HepG2 (cell line): ENCODE measurements around the gene CENPB. TPM values are rescaled to one million over a fixed set of nuclear protein-coding genes. Genes with fewer than 3 reads are reported as not detected.

Source experiments
- CHCHD3 ChIP-seq: sonication (generic); formaldehyde crosslinking; IDR thresholded peaks from 2 replicates; pipeline ENCODE4 v1.8.0; 2022; ENCODE audit warnings: mild to moderate bottlenecking, missing genetic modification reagents, moderate library complexity
- GTF3A ChIP-seq: sonication (generic); formaldehyde crosslinking; conservative IDR thresholded peaks from 2 replicates; pipeline ENCODE4 v1.4.0; 2020; ENCODE audit warnings: mild to moderate bottlenecking, missing genetic modification reagents
- HOXA7 ChIP-seq: sonication (generic); formaldehyde crosslinking; IDR thresholded peaks from 2 replicates; pipeline ENCODE4 v1.8.1; 2022; ENCODE audit warnings: mild to moderate bottlenecking, missing genetic modification reagents, moderate library complexity
- SOX6 ChIP-seq, 2 experiments: fragments of 450-650 bp in 1 of 2; sonication (generic) in 1 of 2; formaldehyde crosslinking in 1 of 2; IDR thresholded peaks; 2 replicates each; pipeline versions ENCODE4 v1.4.0 to v1.6.1; 2017 to 2020; ENCODE audit warnings: antibody characterized with exemption in 1 of 2, mild to moderate bottlenecking in 1 of 2, missing genetic modification reagents in 1 of 2
- SRSF1 ChIP-seq: fragments of 200-400 bp; formaldehyde crosslinking; optimal IDR thresholded peaks from 2 replicates; pipeline ENCODE3; 2017; ENCODE audit warnings: mild to moderate bottlenecking, low read depth, low read length, moderate library complexity
- ZNF10 ChIP-seq: sonication (generic); formaldehyde crosslinking; IDR thresholded peaks from 2 replicates; pipeline ENCODE4 v1.4.0; 2020; ENCODE audit warnings: mild to moderate bottlenecking, low read depth, missing genetic modification reagents, borderline replicate concordance
- ZNF232 ChIP-seq: sonication (generic); formaldehyde crosslinking; IDR thresholded peaks from 2 replicates; pipeline ENCODE4 v1.4.0; 2020; ENCODE audit warnings: missing genetic modification reagents, borderline replicate concordance
- ZNF282 ChIP-seq: fragments of 450-650 bp; IDR thresholded peaks from 2 replicates; pipeline ENCODE4 v1.6.1; 2018; ENCODE audit not compliant: partially characterized antibody
- ZNF292 ChIP-seq: sonication (generic); formaldehyde crosslinking; IDR thresholded peaks from 2 replicates; pipeline ENCODE4 v1.8.1; 2022; ENCODE audit warnings: mild to moderate bottlenecking, low read depth, missing genetic modification reagents, borderline replicate concordance
- ZNF496 ChIP-seq: sonication (generic); formaldehyde crosslinking; IDR thresholded peaks from 2 replicates; pipeline ENCODE4 v1.8.1; 2023; ENCODE audit warnings: mild to moderate bottlenecking, moderate library complexity, missing genetic modification reagents; ENCODE audit not compliant: insufficient replicate concordance
- ZNF510 ChIP-seq: sonication (generic); formaldehyde crosslinking; IDR thresholded peaks from 2 replicates; pipeline ENCODE4 v1.4.0; 2020; ENCODE audit warnings: low read depth, mild to moderate bottlenecking, missing genetic modification reagents
- ZNF713 ChIP-seq: sonication (generic); formaldehyde crosslinking; IDR thresholded peaks from 2 replicates; pipeline ENCODE4 v1.4.0; 2020; ENCODE audit warnings: mild to moderate bottlenecking, missing genetic modification reagents
- polyA plus RNA-seq, 8 experiments: library from polyadenylated mRNA; depleted of rRNA in 3 of 8; stranded (reverse) in 7 of 8; unstranded in 1 of 8; fragments of >200 nt; fragmentation: Illumina TruSeq in 4 of 8; extraction: Trizol in 4 of 8; gene quantifications; 2 replicates each; pipeline versions ENCODE4 v1.2.1 to v1.2.3, GENCODE V29; 2011 to 2016; ENCODE audit warnings: low read depth in 4 of 8, missing spikeins in 1 of 8, mixed read lengths in 1 of 8; ENCODE audit not compliant: insufficient read depth in 1 of 8
- total RNA-seq, 5 experiments: library from RNA; depleted of rRNA; stranded (reverse); fragments of >200 nt; fragmentation: Illumina TruSeq; extraction: Trizol; gene quantifications; 2 replicates each; pipeline ENCODE4 v1.2.3, GENCODE V29; 2016; ENCODE audit warnings: low read depth in 1 of 5
- TF ChIP-seq, protein P1 (sequence below): sonication (generic); formaldehyde crosslinking; IDR thresholded peaks from 2 replicates; pipeline ENCODE4 v1.5.0; 2020; ENCODE audit warnings: missing genetic modification reagents
- TF ChIP-seq, protein P2 (sequence below): sonication (generic); formaldehyde crosslinking; IDR thresholded peaks from 2 replicates; pipeline ENCODE4 v1.8.1; 2022; ENCODE audit warnings: mild to moderate bottlenecking, missing genetic modification reagents
- TF ChIP-seq, protein P3 (sequence below): sonication (generic); formaldehyde crosslinking; IDR thresholded peaks from 2 replicates; pipeline ENCODE4 v1.4.0; 2020; ENCODE audit warnings: missing genetic modification reagents
- TF ChIP-seq, protein P4 (sequence below): IDR thresholded peaks from 2 replicates; pipeline ENCODE4 v1.6.1; 2016; ENCODE audit warnings: low read depth, missing genetic modification reagents, missing compliant biosample characterization

CENPB gene
- total and polyA plus RNA-seq, 2 of the 13 experiments (the other 11 are each of a cell fraction or from before 2014, with no cell fraction given): 10.4 to 54.5 TPM

DNA sequence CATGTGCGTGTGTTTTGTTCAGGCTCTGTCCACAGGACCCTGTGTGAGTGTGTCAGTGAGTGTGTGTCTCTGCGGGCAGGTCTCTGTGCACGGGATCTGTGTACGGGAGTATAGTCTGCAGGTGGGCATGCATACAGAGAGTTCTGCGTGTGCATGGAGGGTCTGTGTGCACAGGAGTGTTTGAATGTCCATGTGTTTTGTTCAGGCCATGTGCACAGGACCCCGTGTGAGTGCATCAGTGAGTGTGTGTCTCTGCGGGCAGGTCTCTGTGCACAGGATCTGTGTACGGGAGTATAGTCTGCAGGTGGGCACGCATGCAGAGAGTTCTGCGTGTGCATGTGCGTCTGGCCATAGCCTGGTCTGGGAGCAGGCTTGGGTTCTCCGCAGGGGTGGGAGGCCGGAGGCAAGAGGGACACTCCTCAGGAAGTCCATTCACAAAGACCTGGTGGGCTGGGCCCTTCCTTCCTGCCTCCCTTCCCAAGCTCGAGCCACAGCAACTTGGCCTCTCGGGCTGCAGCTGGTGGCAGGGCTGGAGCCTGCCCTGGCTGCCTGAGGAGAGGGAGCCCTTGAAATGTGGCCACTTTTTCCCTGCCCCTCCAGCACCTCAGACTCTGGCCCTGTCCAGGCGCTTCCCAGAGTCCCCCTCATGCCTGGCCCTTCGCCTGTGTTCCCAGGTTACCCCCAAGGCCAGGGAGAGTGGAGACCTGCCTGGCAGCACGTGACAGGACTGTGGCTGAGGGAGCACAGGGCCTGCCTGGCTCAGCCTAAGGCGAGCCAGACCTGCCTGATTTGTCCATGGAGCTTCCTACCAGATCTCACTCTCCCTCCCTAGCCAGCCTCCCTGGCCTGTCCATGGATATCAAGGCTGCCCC lies 47.2 kb downstream of the CENPB start (continued):
- TF ChIP-seq, protein P1, sequence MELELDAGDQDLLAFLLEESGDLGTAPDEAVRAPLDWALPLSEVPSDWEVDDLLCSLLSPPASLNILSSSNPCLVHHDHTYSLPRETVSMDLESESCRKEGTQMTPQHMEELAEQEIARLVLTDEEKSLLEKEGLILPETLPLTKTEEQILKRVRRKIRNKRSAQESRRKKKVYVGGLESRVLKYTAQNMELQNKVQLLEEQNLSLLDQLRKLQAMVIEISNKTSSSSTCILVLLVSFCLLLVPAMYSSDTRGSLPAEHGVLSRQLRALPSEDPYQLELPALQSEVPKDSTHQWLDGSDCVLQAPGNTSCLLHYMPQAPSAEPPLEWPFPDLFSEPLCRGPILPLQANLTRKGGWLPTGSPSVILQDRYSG (CRISPR knock-in tag): no peak
- TF ChIP-seq ZNF292 (CRISPR knock-in tag) (peak; percentile 60; the same call in 1 of the 2 replicates), ZNF282 (no peak), ZNF232 (CRISPR knock-in tag) (peak; percentile 85; the same call in 1 of the 2 replicates), SOX6 (IDR thresholded peaks at IDR 0.05) (no peak), SOX6 (CRISPR knock-in tag; IDR thresholded peaks at IDR 0.05) (no peak), ZNF496 (CRISPR knock-in tag) (no peak), ZNF510 (CRISPR knock-in tag) (no peak), ZNF713 (CRISPR knock-in tag) (no peak), SRSF1 (no peak), ZNF10 (CRISPR knock-in tag) (no peak), HOXA7 (no peak), GTF3A (CRISPR knock-in tag) (no peak), CHCHD3 (CRISPR knock-in tag) (no peak)
- TF ChIP-seq, protein P2, sequence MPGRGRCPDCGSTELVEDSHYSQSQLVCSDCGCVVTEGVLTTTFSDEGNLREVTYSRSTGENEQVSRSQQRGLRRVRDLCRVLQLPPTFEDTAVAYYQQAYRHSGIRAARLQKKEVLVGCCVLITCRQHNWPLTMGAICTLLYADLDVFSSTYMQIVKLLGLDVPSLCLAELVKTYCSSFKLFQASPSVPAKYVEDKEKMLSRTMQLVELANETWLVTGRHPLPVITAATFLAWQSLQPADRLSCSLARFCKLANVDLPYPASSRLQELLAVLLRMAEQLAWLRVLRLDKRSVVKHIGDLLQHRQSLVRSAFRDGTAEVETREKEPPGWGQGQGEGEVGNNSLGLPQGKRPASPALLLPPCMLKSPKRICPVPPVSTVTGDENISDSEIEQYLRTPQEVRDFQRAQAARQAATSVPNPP (CRISPR knock-in tag): no peak
- TF ChIP-seq, protein P3, sequence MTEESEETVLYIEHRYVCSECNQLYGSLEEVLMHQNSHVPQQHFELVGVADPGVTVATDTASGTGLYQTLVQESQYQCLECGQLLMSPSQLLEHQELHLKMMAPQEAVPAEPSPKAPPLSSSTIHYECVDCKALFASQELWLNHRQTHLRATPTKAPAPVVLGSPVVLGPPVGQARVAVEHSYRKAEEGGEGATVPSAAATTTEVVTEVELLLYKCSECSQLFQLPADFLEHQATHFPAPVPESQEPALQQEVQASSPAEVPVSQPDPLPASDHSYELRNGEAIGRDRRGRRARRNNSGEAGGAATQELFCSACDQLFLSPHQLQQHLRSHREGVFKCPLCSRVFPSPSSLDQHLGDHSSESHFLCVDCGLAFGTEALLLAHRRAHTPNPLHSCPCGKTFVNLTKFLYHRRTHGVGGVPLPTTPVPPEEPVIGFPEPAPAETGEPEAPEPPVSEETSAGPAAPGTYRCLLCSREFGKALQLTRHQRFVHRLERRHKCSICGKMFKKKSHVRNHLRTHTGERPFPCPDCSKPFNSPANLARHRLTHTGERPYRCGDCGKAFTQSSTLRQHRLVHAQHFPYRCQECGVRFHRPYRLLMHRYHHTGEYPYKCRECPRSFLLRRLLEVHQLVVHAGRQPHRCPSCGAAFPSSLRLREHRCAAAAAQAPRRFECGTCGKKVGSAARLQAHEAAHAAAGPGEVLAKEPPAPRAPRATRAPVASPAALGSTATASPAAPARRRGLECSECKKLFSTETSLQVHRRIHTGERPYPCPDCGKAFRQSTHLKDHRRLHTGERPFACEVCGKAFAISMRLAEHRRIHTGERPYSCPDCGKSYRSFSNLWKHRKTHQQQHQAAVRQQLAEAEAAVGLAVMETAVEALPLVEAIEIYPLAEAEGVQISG: no peak; the same call in 1 of the 2 replicates
- TF ChIP-seq, protein P4, sequence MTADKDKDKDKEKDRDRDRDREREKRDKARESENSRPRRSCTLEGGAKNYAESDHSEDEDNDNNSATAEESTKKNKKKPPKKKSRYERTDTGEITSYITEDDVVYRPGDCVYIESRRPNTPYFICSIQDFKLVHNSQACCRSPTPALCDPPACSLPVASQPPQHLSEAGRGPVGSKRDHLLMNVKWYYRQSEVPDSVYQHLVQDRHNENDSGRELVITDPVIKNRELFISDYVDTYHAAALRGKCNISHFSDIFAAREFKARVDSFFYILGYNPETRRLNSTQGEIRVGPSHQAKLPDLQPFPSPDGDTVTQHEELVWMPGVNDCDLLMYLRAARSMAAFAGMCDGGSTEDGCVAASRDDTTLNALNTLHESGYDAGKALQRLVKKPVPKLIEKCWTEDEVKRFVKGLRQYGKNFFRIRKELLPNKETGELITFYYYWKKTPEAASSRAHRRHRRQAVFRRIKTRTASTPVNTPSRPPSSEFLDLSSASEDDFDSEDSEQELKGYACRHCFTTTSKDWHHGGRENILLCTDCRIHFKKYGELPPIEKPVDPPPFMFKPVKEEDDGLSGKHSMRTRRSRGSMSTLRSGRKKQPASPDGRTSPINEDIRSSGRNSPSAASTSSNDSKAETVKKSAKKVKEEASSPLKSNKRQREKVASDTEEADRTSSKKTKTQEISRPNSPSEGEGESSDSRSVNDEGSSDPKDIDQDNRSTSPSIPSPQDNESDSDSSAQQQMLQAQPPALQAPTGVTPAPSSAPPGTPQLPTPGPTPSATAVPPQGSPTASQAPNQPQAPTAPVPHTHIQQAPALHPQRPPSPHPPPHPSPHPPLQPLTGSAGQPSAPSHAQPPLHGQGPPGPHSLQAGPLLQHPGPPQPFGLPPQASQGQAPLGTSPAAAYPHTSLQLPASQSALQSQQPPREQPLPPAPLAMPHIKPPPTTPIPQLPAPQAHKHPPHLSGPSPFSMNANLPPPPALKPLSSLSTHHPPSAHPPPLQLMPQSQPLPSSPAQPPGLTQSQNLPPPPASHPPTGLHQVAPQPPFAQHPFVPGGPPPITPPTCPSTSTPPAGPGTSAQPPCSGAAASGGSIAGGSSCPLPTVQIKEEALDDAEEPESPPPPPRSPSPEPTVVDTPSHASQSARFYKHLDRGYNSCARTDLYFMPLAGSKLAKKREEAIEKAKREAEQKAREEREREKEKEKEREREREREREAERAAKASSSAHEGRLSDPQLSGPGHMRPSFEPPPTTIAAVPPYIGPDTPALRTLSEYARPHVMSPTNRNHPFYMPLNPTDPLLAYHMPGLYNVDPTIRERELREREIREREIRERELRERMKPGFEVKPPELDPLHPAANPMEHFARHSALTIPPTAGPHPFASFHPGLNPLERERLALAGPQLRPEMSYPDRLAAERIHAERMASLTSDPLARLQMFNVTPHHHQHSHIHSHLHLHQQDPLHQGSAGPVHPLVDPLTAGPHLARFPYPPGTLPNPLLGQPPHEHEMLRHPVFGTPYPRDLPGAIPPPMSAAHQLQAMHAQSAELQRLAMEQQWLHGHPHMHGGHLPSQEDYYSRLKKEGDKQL (CRISPR knock-in tag): no peak
